ENCODE measurements around the gene EGFR. TPM values are rescaled to one million over a fixed set of nuclear protein-coding genes. Genes with fewer than 3 reads are reported as not detected.

EGFR gene
- total and polyA plus RNA-seq, 11 donors, result 2.3 to 29.6 (median 7.0) TPM

GRCh38 chr7:55131142-55131929 is 112.5 kb downstream of the EGFR start:
- Histone ChIP-seq H3K27me3 (no peaks in the 10 kb centered on the region), H3K4me3 (no peak overlapping the region), H3K27ac (peak overlapping the region in 11 of 12 donors; percentile 22 to 84 (median 71)), H3K9me3 (peaks cover 0 to 8% (median 0%) of the 10 kb centered on the region in 12 donors), H3K36me3 (no peaks in the 10 kb centered on the region), H3K4me1 (peaks cover 18 to 77% (median 58%) of the 10 kb centered on the region in 12 donors)
- ATAC-seq (no peak), DNase-seq (peak in 2 of 5 donors; percentile 44 to 64)
- 83 to 88% (median 87%) methylated on average over 17 of the region's 17 CpGs for WGBS, 4 donors
- TF ChIP-seq POLR2A (IDR thresholded peaks at IDR 0.05), result no peak
- TF ChIP-seq, protein P1, sequence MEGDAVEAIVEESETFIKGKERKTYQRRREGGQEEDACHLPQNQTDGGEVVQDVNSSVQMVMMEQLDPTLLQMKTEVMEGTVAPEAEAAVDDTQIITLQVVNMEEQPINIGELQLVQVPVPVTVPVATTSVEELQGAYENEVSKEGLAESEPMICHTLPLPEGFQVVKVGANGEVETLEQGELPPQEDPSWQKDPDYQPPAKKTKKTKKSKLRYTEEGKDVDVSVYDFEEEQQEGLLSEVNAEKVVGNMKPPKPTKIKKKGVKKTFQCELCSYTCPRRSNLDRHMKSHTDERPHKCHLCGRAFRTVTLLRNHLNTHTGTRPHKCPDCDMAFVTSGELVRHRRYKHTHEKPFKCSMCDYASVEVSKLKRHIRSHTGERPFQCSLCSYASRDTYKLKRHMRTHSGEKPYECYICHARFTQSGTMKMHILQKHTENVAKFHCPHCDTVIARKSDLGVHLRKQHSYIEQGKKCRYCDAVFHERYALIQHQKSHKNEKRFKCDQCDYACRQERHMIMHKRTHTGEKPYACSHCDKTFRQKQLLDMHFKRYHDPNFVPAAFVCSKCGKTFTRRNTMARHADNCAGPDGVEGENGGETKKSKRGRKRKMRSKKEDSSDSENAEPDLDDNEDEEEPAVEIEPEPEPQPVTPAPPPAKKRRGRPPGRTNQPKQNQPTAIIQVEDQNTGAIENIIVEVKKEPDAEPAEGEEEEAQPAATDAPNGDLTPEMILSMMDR (IDR thresholded peaks at IDR 0.05), result no peak
- intact Hi-C loops (cut with DNase I), result loop anchor here in 4 of 10 donors (5.0 to 10.0 kb wide), 5 partner anchors 61 to 123 kb away; no protein-coding TSS in a partner anchor

DNA sequence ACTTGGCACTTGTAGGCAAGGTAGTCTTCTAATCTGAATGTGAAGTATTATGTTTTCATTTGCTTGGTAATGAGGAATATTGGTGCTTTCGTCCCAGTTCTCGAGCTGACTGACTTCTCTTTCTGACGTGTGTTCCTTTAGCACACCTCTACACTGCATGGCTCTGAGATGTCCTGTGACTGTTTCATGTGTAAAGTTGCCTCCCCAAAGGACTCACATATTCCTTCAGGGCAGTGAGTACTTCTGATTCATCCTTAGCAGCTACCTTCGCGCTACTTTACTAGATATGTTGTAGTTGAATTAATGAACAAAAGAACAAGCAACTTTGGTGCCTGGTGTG is 113.7 kb downstream of the EGFR start:
- Histone ChIP-seq H3K27me3 (no peaks in the 10 kb centered on the region), H3K27ac (peak overlapping the region in 6 of 12 donors; percentile 20 to 89 (median 82)), H3K36me3 (no peaks in the 10 kb centered on the region), H3K4me3 (no peak overlapping the region), H3K4me1 (peaks cover 18 to 66% (median 56%) of the 10 kb centered on the region in 12 donors), H3K9me3 (peaks cover 0 to 8% (median 0%) of the 10 kb centered on the region in 12 donors)
- intact Hi-C loops (cut with DNase I), result loop anchor here in 4 of 10 donors (5.0 to 10.0 kb wide), 5 partner anchors 60 to 122 kb away; no protein-coding TSS in a partner anchor
- 79 to 98% (median 91%) methylated on average over 5 of the region's 5 CpGs for WGBS, 4 donors
- no peak for TF ChIP-seq POLR2A (IDR thresholded peaks at IDR 0.05)
- TF ChIP-seq, protein P1 (IDR thresholded peaks at IDR 0.05), result no peak
- ATAC-seq (no peak), DNase-seq (no peak)

DNA sequence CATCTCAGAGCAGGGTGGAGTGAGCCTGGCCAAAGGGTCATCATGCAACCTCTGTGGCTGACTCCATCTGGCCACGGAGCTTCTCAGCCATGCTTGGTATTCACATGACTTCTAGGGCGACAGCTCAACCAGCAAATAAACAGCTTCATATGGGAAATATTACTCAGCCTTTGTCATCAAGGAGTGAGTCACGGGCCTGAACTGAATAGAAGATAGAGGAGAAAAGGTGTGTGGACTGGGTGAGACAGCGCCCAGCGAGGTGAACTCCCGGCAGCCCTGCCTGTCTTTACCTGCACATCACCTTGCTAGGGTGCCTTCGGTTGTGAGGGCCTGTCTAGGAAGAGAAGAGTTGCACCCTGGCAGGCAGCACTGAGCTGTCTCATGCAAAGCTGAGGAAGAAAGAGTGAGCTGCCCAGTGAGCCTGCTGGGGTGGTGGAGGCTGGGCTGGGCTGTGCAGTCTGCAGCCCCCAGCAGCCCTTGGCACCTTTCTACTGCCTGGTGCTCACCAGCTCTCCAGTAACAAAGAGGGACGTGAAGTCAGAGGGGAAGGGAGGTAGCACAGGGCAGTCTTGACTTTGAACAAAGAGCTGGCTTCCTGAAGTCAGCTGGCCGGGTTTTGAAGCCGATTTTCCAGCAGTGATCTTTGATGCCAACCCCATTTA is 114.2 kb downstream of the EGFR start:
- no peak for TF ChIP-seq POLR2A (IDR thresholded peaks at IDR 0.05)
- TF ChIP-seq, protein P1 (IDR thresholded peaks at IDR 0.05), result no peak
- Histone ChIP-seq H3K4me1 (peaks cover 15 to 61% (median 51%) of the 10 kb centered on the region in 12 donors), H3K9me3 (peaks cover 0 to 8% (median 0%) of the 10 kb centered on the region in 12 donors), H3K27ac (peak overlapping the region in 11 of 12 donors; percentile 58 to 89 (median 77)), H3K36me3 (no peaks in the 10 kb centered on the region), H3K27me3 (no peaks in the 10 kb centered on the region), H3K4me3 (no peak overlapping the region)
- 78 to 85% (median 82%) methylated on average over 10 of the region's 10 CpGs for WGBS, 4 donors
- peak in 2 of 4 donors; percentile 3 to 35 for ATAC-seq
- intact Hi-C loops (cut with DNase I), result loop anchor here in 4 of 10 donors (1.0 to 10.0 kb wide), 6 partner anchors 40 to 122 kb away; no protein-coding TSS in a partner anchor
- DNase-seq, result peak in 2 of 5 donors; percentile 33 to 50

All from heart left ventricle (tissue), 16 donors.